HCT116 (cell line): ENCODE results near the gene PARP8. TPM values are rescaled to one million over a fixed set of nuclear protein-coding genes. Genes with fewer than 3 reads are reported as not detected.

ENCODE experiments used
- ATAC-seq: fragments of 200-7000 bp; cut with Tn5 transposase; 2 replicates; pipeline ENCODE4 v1.9.1; 2020; ENCODE audit warnings: mild to moderate bottlenecking, moderate library complexity
- BruUV-seq: library from RNA; stranded (reverse); fragments of 400-500 nt; replicated peaks from 2 replicates; lab custom pipeline; 2021; lab: Mats Ljungman, UMichigan
- CTCF ChIA-PET: fragments of 300-600 bp; sonication (Branson Sonifier 250); formaldehyde crosslinking; loops from one replicate; lab custom pipeline; 2021; ENCODE audit warnings: antibody characterized with exemption; lab: Charles Lee
- POLR2A ChIA-PET: fragments of 300-600, 350-600 bp; sonication (Branson Sonifier 250); formaldehyde crosslinking; loops from one replicate; lab custom pipeline; 2021; ENCODE audit warnings: antibody characterized with exemption; lab: Charles Lee
- RAD21 ChIA-PET, 2 experiments: fragments of 300-600 bp; sonication (Branson Sonifier 250); formaldehyde crosslinking; loops; one replicate each; lab custom pipeline; 2023; ENCODE audit warnings: low total read pairs in 2 of 2; ENCODE audit not compliant: uncharacterized antibody in 2 of 2, unreplicated experiment in 2 of 2, low non-redundant PET in 1 of 2; lab: Charles Lee
- DNase-seq: peaks from one replicate; pipeline ENCODE4 v3.0.0-alpha.2; 2010; ENCODE audit warnings: low read depth, low spot score
- H2AFZ ChIP-seq: fragments of 200-600 bp; shearing (Covaris generic), sonication (generic); 2 replicates; pipeline ENCODE4 v1.6.1; 2017; ENCODE audit warnings: low read depth, mixed run types, mixed read lengths, antibody characterized with exemption, low read length; ENCODE audit not compliant: poor library complexity, severe bottlenecking
- H3K27ac ChIP-seq: 2 replicates; pipeline ENCODE4 v1.5.1; 2012; ENCODE audit warnings: low read depth, low read length
- H3K27me3 ChIP-seq: fragments of 200-600 bp; sonication (generic); 2 replicates; pipeline ENCODE4 v1.6.1; 2016; ENCODE audit warnings: mixed run types, low read length, mixed read lengths; ENCODE audit not compliant: insufficient read depth
- H3K36me3 ChIP-seq, 2 experiments: fragments of 200-500 bp in 1 of 2; fragments of 200-600 bp in 1 of 2; sonication (Bioruptor generic) in 1 of 2; sonication (generic) in 1 of 2; 2 replicates each; pipeline versions ENCODE4 v1.5.1 to v1.6.1; 2014 to 2016; ENCODE audit warnings: low read length in 2 of 2, inconsistent platforms in 1 of 2, mixed read lengths in 1 of 2, mixed run types in 1 of 2; ENCODE audit not compliant: insufficient read depth in 2 of 2, control insufficient read depth in 1 of 2
- H3K4me1 ChIP-seq, 2 experiments: fragments of 200-600 bp in 1 of 2; sonication (generic) in 1 of 2; 2 replicates each; pipeline versions ENCODE4 v1.5.1 to v1.6.1; 2012 to 2017; ENCODE audit warnings: low read length in 2 of 2, inconsistent platforms in 1 of 2, mild to moderate bottlenecking in 1 of 2, mixed read lengths in 1 of 2, mixed run types in 1 of 2, moderate library complexity in 1 of 2; ENCODE audit not compliant: insufficient read depth in 2 of 2, control insufficient read depth in 1 of 2
- H3K4me2 ChIP-seq: fragments of 200-600 bp; sonication (generic); 2 replicates; pipeline ENCODE4 v1.6.1; 2017; ENCODE audit warnings: mixed run types, low read length, mixed read lengths
- H3K4me3 ChIP-seq, 2 experiments: fragments of 200-600 bp in 1 of 2; sonication (generic) in 1 of 2; replicated peaks in 1 of 2; 2 replicates each; pipeline ENCODE4 v1.5.1; 2011 to 2016; ENCODE audit warnings: low read length in 2 of 2, control low read depth in 1 of 2, low read depth in 1 of 2, mild to moderate bottlenecking in 1 of 2, mixed read lengths in 1 of 2, mixed run types in 1 of 2
- H3K79me2 ChIP-seq: fragments of 200-600 bp; sonication (generic); 2 replicates; pipeline ENCODE4 v1.6.1; 2017; ENCODE audit warnings: mild to moderate bottlenecking, mixed run types, low read length, moderate library complexity, mixed read lengths; ENCODE audit not compliant: insufficient read depth
- H3K9ac ChIP-seq: fragments of 200-600 bp; sonication (generic); 2 replicates; pipeline ENCODE4 v1.6.1; 2016; ENCODE audit warnings: low read length, mixed read lengths
- H3K9me2 ChIP-seq: fragments of 200-600 bp; sonication (generic), shearing (Covaris generic); 2 replicates; pipeline ENCODE4 v1.6.1; 2017; ENCODE audit warnings: mixed run types, mild to moderate bottlenecking, moderate library complexity; ENCODE audit not compliant: insufficient read depth
- H3K9me3 ChIP-seq, 2 experiments: fragments of 200-500 bp in 1 of 2; fragments of 200-600 bp in 1 of 2; sonication (Bioruptor generic) in 1 of 2; sonication (generic) in 1 of 2; 2 replicates each; pipeline ENCODE4 v1.6.1; 2014 to 2017; ENCODE audit warnings: low read length in 2 of 2, mixed read lengths in 2 of 2, inconsistent platforms in 1 of 2, low read depth in 1 of 2, mild to moderate bottlenecking in 1 of 2, mixed run types in 1 of 2, moderate library complexity in 1 of 2; ENCODE audit not compliant: control insufficient read depth in 1 of 2, insufficient read depth in 1 of 2
- H4K20me1 ChIP-seq: fragments of 200-600 bp; sonication (generic), shearing (Covaris generic); 2 replicates; pipeline ENCODE4 v1.6.1; 2017; ENCODE audit warnings: mixed run types, mild to moderate bottlenecking, moderate library complexity; ENCODE audit not compliant: insufficient read depth
- ATF3 ChIP-seq: IDR thresholded peaks from 2 replicates; pipeline ENCODE4 v1.6.1; 2012
- CBX3 ChIP-seq: IDR thresholded peaks from 2 replicates; pipeline ENCODE4 v1.6.1; 2012; ENCODE audit warnings: low read depth
- CEBPB ChIP-seq: IDR thresholded peaks from 2 replicates; pipeline ENCODE4 v1.6.1; 2012; ENCODE audit warnings: low read depth
- CTCF ChIP-seq, 3 experiments: fragments of 200-600 bp in 1 of 3; sonication (generic) in 1 of 3; IDR thresholded peaks in 2 of 3; conservative IDR thresholded peaks in 1 of 3; 2 replicates each; pipeline ENCODE4 v1.5.1; 2012 to 2017; ENCODE audit warnings: low read depth in 2 of 3, low read length in 2 of 3, antibody characterized with exemption in 1 of 3, borderline replicate concordance in 1 of 3, control low read depth in 1 of 3, mild to moderate bottlenecking in 1 of 3, mixed read lengths in 1 of 3, mixed run types in 1 of 3, moderate library complexity in 1 of 3; ENCODE audit not compliant: insufficient read depth in 1 of 3
- EGR1 ChIP-seq: IDR thresholded peaks from 2 replicates; pipeline ENCODE4 v1.6.1; 2012; ENCODE audit warnings: low read depth
- FOSL1 ChIP-seq: IDR thresholded peaks from 2 replicates; pipeline ENCODE4 v1.6.1; 2012; ENCODE audit warnings: low read depth
- JUND ChIP-seq: IDR thresholded peaks from 2 replicates; pipeline ENCODE4 v1.6.1; 2012
- POLR2A ChIP-seq: IDR thresholded peaks from 2 replicates; pipeline ENCODE4 v1.7.0; 2011; ENCODE audit warnings: borderline replicate concordance; ENCODE audit not compliant: insufficient read depth, insufficient read length; ENCODE audit errors: extremely low read depth
- RAD21 ChIP-seq: IDR thresholded peaks from 2 replicates; pipeline ENCODE4 v1.6.1; 2012; ENCODE audit warnings: low read depth, mild to moderate bottlenecking
- REST ChIP-seq: IDR thresholded peaks from 2 replicates; pipeline ENCODE4 v1.6.1; 2012; ENCODE audit warnings: low read depth
- SP1 ChIP-seq: IDR thresholded peaks from 2 replicates; pipeline ENCODE4 v1.6.1; 2012; ENCODE audit warnings: low read depth
- SRF ChIP-seq: IDR thresholded peaks from 2 replicates; pipeline ENCODE4 v1.6.1; 2012; ENCODE audit warnings: low read depth
- ZNF274 ChIP-seq: fragments of 200-500 bp; sonication (Bioruptor generic); IDR thresholded peaks from 2 replicates; pipeline ENCODE4 v1.6.1; 2014; ENCODE audit warnings: mild to moderate bottlenecking, low read depth, low read length, inconsistent platforms
- intact Hi-C: fragments of 100-400 bp; cut with micrococcal nuclease; formaldehyde crosslinking; loops from 2 replicates; pipeline ENCODE4 v1.10.0; 2022
- total RNA-seq: library from RNA; stranded (reverse); gene quantifications from one replicate; pipeline ENCODE4 v1.2.1, GENCODE V29; 2021; ENCODE audit not compliant: unreplicated experiment

The PARP8 gene
- total RNA-seq, 1 experiment from 2014 or later, result 19.0 TPM

- Histone ChIP-seq H3K27me3 (0 out of 2 replicates have a peak, but pooled peaks cover 3% of the 10 kb centered on the region), H4K20me1 (no peaks in the 10 kb centered on the region), H3K4me1 (no peaks in the 10 kb centered on the region), H2AFZ (no peak overlapping the region), H3K9me2 (no peaks in the 10 kb centered on the region), H3K9ac (no peak overlapping the region), H3K9me3 (no peaks in the 10 kb centered on the region), H3K36me3 (no peaks in the 10 kb centered on the region), H3K79me2 (no peaks in the 10 kb centered on the region), H3K4me3 (no peak overlapping the region), H3K27ac (no peak overlapping the region), H3K4me2 (no peak overlapping the region)
- CTCF ChIA-PET, result no interaction called here
- no TSS peak for BruUV-seq
- intact Hi-C loops, result no loop called here
- no peak for DNase-seq
- TF ChIP-seq ATF3 (no peak), SRF (no peak), ZNF274 (no peak), CEBPB (no peak), JUND (no peak), SP1 (no peak)
- POLR2A ChIA-PET, result no interaction called here
- RAD21 ChIA-PET, result no interaction called here
- ATAC-seq, result no peak
These were observed 190.1 kb downstream of the PARP8 start for GRCh38 chr5:50856401-50857119.

GRCh38 chr5:50863534-50864170 lies 197.2 kb downstream of the PARP8 start:
- CTCF ChIA-PET, result no interaction called here
- TF ChIP-seq REST (no peak), CTCF (IDR thresholded peaks at IDR 0.05 in 2 of 3, conservative IDR thresholded peaks at IDR 0.05 in 1 of 3; ENCODE audit: borderline replicate concordance in 1 of 3, insufficient read depth in 1 of 3, low read depth in 2 of 3, low read length in 2 of 3) (no peak), CBX3 (no peak), RAD21 (no peak), POLR2A (no peak), EGR1 (no peak), FOSL1 (no peak)

More at GRCh38 chr5:50863534-50864170, 197.2 kb downstream of the PARP8 start:
- no peak for DNase-seq
- H3K9ac ChIP-seq, result no peak overlapping the region
- RAD21 ChIA-PET, result no interaction called here
- H3K4me2 ChIP-seq, result no peak overlapping the region
- H2AFZ ChIP-seq, result no peak overlapping the region
- no peaks in the 10 kb centered on the region for H3K79me2 ChIP-seq
- no peaks in the 10 kb centered on the region for H3K9me3 ChIP-seq
- H3K4me1 ChIP-seq, result no peaks in the 10 kb centered on the region
- no peak for ATAC-seq
- H3K4me3 ChIP-seq, result no peak overlapping the region
- peaks cover 8% of the 10 kb centered on the region; the same call in 1 of the 2 replicates for H3K27me3 ChIP-seq
- intact Hi-C loops, result no loop called here
- BruUV-seq, result no TSS peak
- H3K36me3 ChIP-seq, result no peaks in the 10 kb centered on the region
- H4K20me1 ChIP-seq, result no peaks in the 10 kb centered on the region
- H3K27ac ChIP-seq, result no peak overlapping the region
- no peaks in the 10 kb centered on the region for H3K9me2 ChIP-seq
- POLR2A ChIA-PET, result no interaction called here
